Tibial nerve (tissue), 4 donors: Measurements from ENCODE around the gene CYBB. TPM values are rescaled to one million over a fixed set of nuclear protein-coding genes. Genes with fewer than 3 reads are reported as not detected.

Experiments used
- DNase-seq, 2 donors: peaks; one replicate each; pipeline ENCODE4 v3.0.0-alpha.2; 2019; ENCODE audit warnings: low spot score in 2 of 2
- H3K27ac ChIP-seq, 4 donors: fragments of 200-600 bp; sonication (generic) in 3 of 4; one replicate each; pipeline ENCODE4 v1.5.1; 2017 to 2019; ENCODE audit warnings: mild to moderate bottlenecking in 1 of 4
- H3K27me3 ChIP-seq, 2 donors: fragments of 200-600 bp; sonication (generic) in 1 of 2; one replicate each; pipeline versions ENCODE4 v1.5.1 to v1.6.0; 2017 to 2019
- H3K36me3 ChIP-seq, 3 donors: fragments of 200-600 bp; sonication (generic); one replicate each; pipeline ENCODE4 v1.5.1; 2018 to 2019
- H3K4me1 ChIP-seq, 4 donors: fragments of 200-600 bp; sonication (generic) in 3 of 4; one replicate each; pipeline ENCODE4 v1.5.1; 2017 to 2019
- H3K4me3 ChIP-seq, 4 donors: fragments of 200-600 bp; sonication (generic) in 3 of 4; one replicate each; pipeline ENCODE4 v1.5.1; 2017 to 2019; ENCODE audit warnings: mild to moderate bottlenecking in 1 of 4, moderate library complexity in 1 of 4
- H3K9me3 ChIP-seq, 4 donors: fragments of 200-600 bp; sonication (generic) in 3 of 4; one replicate each; pipeline ENCODE4 v1.5.1; 2017 to 2019
- EP300 ChIP-seq, 2 donors: sonication (generic); formaldehyde crosslinking; IDR thresholded peaks; one replicate each; pipeline ENCODE4 v1.6.1; 2017; ENCODE audit warnings: antibody characterized with exemption in 2 of 2, mild to moderate bottlenecking in 1 of 2
- POLR2A ChIP-seq, 2 donors: fragments of 450-650 bp; IDR thresholded peaks; one replicate each; pipeline ENCODE4 v1.6.1; 2017; ENCODE audit warnings: antibody characterized with exemption in 2 of 2, mild to moderate bottlenecking in 2 of 2, moderate library complexity in 2 of 2
- WGBS, 2 donors: methylation state at CpG; one replicate each; pipeline ENCODE4 v1.1.5; 2018; 5-methylcytosine and 5-hydroxymethylcytosine counted together
- total RNA-seq, 4 donors: library from RNA; depleted of rRNA; stranded (reverse); fragments of >200 nt; gene quantifications; one replicate each; pipeline ENCODE4 v1.1.0, GENCODE V29; 2016
- TF ChIP-seq, protein P1 (sequence below), 5 experiments: fragments of 200-600 bp in 3 of 5; fragments of 450-650 bp in 2 of 5; sonication (generic) in 3 of 5; IDR thresholded peaks; one replicate each; pipeline ENCODE4 v1.5.1; 2016 to 2019; ENCODE audit warnings: antibody characterized with exemption in 5 of 5, mild to moderate bottlenecking in 3 of 5, moderate library complexity in 2 of 5

CYBB gene
- total RNA-seq, 4 donors from 2014 or later, result 19.5 to 26.0 (median 21.8) TPM

DNA sequence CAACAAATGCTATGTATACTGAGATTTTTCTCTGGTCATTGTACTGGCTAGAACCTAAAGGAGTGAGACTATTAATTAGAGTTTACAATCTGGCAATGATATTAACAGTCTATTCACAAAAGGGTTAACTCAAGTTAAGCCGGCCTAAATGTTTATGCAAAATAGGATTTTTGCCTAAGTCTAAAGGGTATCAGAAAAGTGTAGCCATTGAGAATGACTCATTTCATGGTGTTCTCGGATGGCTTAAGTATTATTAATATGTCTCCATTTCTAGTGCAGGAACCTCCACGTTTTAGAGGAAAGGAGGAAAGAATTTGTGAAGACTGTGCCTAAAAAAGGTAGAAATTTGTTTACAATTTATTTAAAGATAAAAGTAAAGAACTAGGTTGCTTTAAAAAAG lies 37.7 kb downstream of the CYBB start:
- 39 to 43% methylated on average over 3 of the region's 3 CpGs for WGBS, 2 donors
- no peaks in the 10 kb centered on the region for H3K36me3 ChIP-seq
- H3K27me3 ChIP-seq, result peaks cover 0 to 21% of the 10 kb centered on the region in 2 donors
- H3K4me3 ChIP-seq, result no peak overlapping the region
- TF ChIP-seq EP300 (IDR thresholded peaks at IDR 0.05), result no peak
- TF ChIP-seq, protein P1, sequence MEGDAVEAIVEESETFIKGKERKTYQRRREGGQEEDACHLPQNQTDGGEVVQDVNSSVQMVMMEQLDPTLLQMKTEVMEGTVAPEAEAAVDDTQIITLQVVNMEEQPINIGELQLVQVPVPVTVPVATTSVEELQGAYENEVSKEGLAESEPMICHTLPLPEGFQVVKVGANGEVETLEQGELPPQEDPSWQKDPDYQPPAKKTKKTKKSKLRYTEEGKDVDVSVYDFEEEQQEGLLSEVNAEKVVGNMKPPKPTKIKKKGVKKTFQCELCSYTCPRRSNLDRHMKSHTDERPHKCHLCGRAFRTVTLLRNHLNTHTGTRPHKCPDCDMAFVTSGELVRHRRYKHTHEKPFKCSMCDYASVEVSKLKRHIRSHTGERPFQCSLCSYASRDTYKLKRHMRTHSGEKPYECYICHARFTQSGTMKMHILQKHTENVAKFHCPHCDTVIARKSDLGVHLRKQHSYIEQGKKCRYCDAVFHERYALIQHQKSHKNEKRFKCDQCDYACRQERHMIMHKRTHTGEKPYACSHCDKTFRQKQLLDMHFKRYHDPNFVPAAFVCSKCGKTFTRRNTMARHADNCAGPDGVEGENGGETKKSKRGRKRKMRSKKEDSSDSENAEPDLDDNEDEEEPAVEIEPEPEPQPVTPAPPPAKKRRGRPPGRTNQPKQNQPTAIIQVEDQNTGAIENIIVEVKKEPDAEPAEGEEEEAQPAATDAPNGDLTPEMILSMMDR (IDR thresholded peaks at IDR 0.05), result no peak
- H3K4me1 ChIP-seq, result no peaks in the 10 kb centered on the region
- DNase-seq, result no peak
- H3K27ac ChIP-seq, result no peak overlapping the region
- H3K9me3 ChIP-seq, result no peaks in the 10 kb centered on the region

DNA sequence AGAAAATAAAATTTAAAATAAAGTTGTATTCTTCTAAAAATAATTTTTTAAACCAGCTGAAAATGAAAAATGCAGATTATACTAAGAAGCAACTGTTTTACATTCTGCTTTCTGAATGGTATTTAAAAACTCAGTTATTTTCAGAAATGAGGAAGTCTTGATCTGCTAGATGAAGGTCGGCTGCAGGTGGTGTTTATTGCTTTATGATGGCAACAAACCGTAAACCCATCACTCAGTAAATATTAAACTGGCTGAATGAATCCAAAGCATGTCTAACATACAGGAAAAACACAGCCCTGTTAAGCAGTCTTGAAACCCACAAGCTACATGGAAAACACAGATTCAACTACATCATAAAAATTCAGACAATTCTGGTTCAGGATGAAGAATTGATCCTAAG lies 38.2 kb downstream of the CYBB start:
- Histone ChIP-seq H3K4me1 (no peaks in the 10 kb centered on the region), H3K9me3 (no peaks in the 10 kb centered on the region), H3K4me3 (no peak overlapping the region), H3K27ac (no peak overlapping the region), H3K27me3 (peaks cover 0 to 21% of the 10 kb centered on the region in 2 donors), H3K36me3 (no peaks in the 10 kb centered on the region)
- 40 to 57% methylated on average over 2 of the region's 2 CpGs for WGBS, 2 donors
- no peak for DNase-seq
- TF ChIP-seq, protein P1 (IDR thresholded peaks at IDR 0.05), result no peak
- TF ChIP-seq EP300 (IDR thresholded peaks at IDR 0.05) (no peak), POLR2A (IDR thresholded peaks at IDR 0.05) (no peak)

DNA sequence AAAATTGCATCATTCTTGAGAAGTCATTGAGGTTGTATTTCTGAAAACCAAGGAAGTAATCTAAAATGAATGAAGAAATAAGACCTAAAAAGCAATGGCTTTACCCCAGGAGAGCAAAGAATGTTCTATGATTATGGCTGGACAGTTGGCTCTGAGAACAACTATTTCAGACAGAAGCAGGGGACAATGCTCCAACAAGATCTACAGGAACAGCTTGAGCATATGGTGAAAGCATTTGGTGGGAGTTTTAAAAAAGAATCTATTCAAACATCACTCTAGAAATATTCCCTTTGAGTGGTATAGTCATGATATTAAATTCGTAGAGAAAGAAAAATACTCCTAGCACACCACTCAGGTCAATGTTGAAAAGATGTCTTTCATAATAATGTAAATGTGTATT lies 40.8 kb downstream of the CYBB start:
- Histone ChIP-seq H3K27ac (no peak overlapping the region), H3K36me3 (no peaks in the 10 kb centered on the region), H3K27me3 (peaks cover 0 to 15% of the 10 kb centered on the region in 2 donors), H3K4me1 (peaks cover 0 to 5% (median 0%) of the 10 kb centered on the region in 4 donors), H3K4me3 (no peak overlapping the region), H3K9me3 (no peaks in the 10 kb centered on the region)
- DNase-seq, result no peak
- 64 to 65% methylated on average over 1 of the region's 1 CpG for WGBS, 2 donors
- TF ChIP-seq POLR2A (IDR thresholded peaks at IDR 0.05) (no peak), EP300 (IDR thresholded peaks at IDR 0.05) (no peak)
- TF ChIP-seq, protein P1 (IDR thresholded peaks at IDR 0.05), result no peak

DNA sequence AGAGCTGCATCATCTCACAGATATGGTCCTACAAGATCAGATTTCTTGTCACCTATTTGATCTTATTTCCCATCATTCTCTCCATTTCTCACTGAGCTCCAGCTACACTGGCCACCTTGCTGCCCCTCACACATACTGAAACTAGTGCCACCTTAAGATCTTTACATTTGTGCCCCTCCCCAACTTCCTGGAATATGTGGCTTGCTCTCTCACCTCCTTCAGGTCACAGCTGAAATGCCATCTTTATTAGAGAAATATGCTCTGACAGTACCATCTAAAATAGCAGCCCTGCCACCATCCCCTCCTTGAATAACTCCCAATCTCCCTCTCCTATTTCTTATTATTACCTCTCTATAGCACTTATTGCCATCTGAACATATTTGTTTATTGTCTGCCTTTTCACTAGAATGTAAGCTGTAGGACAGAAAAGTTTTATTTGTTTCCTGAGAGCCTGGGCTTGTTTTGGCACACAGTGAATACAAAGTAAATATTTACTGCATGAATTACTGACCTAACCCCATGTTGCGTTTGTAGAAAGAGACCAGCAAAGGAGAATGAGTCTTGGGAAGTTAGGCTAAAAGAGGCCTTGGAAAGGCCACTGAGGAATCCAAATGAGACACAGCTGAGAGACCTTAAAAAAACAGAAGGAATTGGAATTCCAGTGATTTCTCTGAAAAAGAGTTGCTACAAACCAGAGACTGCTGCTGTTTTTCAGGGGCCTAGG lies 44.8 kb downstream of the CYBB start:
- peaks cover 0 to 5% (median 0%) of the 10 kb centered on the region in 4 donors for H3K4me1 ChIP-seq
- TF ChIP-seq, protein P1 (IDR thresholded peaks at IDR 0.05), result no peak
- TF ChIP-seq POLR2A (IDR thresholded peaks at IDR 0.05), result no peak
- TF ChIP-seq EP300 (IDR thresholded peaks at IDR 0.05), result no peak
- WGBS, 2 donors, result 9 to 34% methylated on average over 1 of the region's 1 CpG
- H3K36me3 ChIP-seq, result no peaks in the 10 kb centered on the region
- no peak for DNase-seq
- no peaks in the 10 kb centered on the region for H3K9me3 ChIP-seq
- peaks cover 0 to 3% of the 10 kb centered on the region in 2 donors for H3K27me3 ChIP-seq
- H3K4me3 ChIP-seq, result no peak overlapping the region
- no peak overlapping the region for H3K27ac ChIP-seq

DNA sequence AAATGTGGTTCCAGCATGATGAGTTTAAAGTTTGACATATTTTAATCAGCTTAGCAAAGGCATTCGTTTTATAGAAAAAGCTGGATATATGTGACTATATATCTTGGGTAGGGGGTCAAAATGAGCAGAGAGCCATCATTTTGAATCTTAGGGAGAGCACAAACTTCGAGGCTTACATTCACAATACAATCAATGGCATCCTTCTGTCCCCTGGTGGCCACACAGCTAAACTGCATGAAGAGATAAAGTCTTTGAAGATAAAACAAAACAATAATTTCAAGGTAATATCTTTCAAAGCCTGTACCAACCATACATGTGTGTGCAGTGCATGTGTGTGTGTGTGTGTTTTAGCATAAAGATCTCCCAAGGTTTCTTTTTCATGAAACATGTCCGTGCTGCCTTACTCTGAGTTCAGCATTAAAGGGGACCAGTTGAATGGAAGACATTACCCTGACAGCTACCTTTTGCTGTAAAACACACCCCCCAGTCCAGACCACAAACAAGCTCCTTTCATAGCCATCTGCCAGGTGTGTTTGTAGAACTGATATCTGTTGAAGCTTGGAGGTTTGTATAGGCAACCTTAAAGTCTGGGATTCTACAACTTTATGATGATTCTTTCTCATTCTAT lies 45.5 kb downstream of the CYBB start:
- peak; percentile 20 to 60 for DNase-seq
- no peaks in the 10 kb centered on the region for H3K36me3 ChIP-seq
- 3 to 6% methylated on average over 3 of the region's 3 CpGs for WGBS, 2 donors
- H3K27ac ChIP-seq, result no peak overlapping the region
- H3K4me3 ChIP-seq, result no peak overlapping the region
- TF ChIP-seq, protein P1 (IDR thresholded peaks at IDR 0.05), result peak; percentile 70 to 90 (median 84)
- TF ChIP-seq EP300 (IDR thresholded peaks at IDR 0.05) (no peak), POLR2A (IDR thresholded peaks at IDR 0.05) (no peak)
- no peaks in the 10 kb centered on the region for H3K27me3 ChIP-seq
- H3K9me3 ChIP-seq, result no peaks in the 10 kb centered on the region
- H3K4me1 ChIP-seq, result peaks cover 0 to 5% (median 0%) of the 10 kb centered on the region in 4 donors
